ENCODE results near the gene ART3. TPM values are rescaled to one million over a fixed set of nuclear protein-coding genes. Genes with fewer than 3 reads are reported as not detected.
"Not testable (repeated sequence)": the region's sequence is repeated elsewhere in the genome, so short reads cannot be mapped to it uniquely, and the experiment has no call there.

ART3 gene
- total RNA-seq, 4 donors from 2014 or later = 55.2 to 91.0 (median 83.4) TPM

DNA sequence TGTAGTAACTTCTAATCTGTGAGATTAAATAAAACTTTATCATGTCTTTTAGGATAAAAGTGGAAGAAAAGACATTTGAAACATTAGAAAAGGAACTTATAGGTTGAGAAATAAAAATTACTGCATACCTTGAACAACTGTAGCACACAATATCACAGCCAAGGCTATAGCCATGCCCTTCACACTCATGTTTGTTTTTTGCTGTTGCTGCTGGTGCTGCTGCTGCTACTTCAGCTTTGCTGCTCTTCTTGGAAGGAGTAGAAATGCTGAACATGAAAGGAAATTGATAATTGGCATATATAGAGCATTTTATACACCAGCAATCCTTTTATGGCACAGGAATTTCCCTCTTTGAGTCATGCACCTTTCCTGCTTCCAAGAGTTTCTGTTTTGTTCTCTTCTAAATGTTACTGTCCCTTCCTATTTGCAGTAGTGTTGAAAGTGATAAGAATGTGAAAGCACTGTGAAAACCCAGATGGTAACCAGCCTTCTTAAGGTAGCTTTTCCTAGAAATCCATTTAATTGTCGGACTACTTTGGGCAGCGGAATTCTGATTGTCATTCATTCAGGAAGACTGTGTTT is 38.6 kb upstream of the ART3 start, which contains the start of gene CXCL11:
CXCL11 (minus strand) TSS at position 272 of the 582 bp plus-strand sequence; CDS start at position 189, 83 bp downstream.
- Histone ChIP-seq H3K4me1 (no peaks in the 10 kb centered on the region), H3K27me3 (no peaks in the 10 kb centered on the region), H3K9me3 (no peaks in the 10 kb centered on the region), H3K27ac (no peak within 1 kb of the TSS), H3K36me3 (no peaks in the 10 kb centered on the region), H3K4me3 (no peak within 1 kb of the TSS)
- ATAC-seq (no peak), DNase-seq (no peak)
- intact Hi-C loops (cut with DNase I; ENCODE audit: low total_unique reads) (no loop called here), in situ Hi-C loops (cut with MboI; ENCODE audit: low sequenced_read_pairs in 4 of 4) (no loop called here)
- TF ChIP-seq, protein P1, sequence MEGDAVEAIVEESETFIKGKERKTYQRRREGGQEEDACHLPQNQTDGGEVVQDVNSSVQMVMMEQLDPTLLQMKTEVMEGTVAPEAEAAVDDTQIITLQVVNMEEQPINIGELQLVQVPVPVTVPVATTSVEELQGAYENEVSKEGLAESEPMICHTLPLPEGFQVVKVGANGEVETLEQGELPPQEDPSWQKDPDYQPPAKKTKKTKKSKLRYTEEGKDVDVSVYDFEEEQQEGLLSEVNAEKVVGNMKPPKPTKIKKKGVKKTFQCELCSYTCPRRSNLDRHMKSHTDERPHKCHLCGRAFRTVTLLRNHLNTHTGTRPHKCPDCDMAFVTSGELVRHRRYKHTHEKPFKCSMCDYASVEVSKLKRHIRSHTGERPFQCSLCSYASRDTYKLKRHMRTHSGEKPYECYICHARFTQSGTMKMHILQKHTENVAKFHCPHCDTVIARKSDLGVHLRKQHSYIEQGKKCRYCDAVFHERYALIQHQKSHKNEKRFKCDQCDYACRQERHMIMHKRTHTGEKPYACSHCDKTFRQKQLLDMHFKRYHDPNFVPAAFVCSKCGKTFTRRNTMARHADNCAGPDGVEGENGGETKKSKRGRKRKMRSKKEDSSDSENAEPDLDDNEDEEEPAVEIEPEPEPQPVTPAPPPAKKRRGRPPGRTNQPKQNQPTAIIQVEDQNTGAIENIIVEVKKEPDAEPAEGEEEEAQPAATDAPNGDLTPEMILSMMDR (IDR thresholded peaks at IDR 0.05 in 4 of 5, conservative IDR thresholded peaks at IDR 0.05 in 1 of 5) = no peak
- TF ChIP-seq POLR2A (IDR thresholded peaks at IDR 0.05) = no peak

DNA sequence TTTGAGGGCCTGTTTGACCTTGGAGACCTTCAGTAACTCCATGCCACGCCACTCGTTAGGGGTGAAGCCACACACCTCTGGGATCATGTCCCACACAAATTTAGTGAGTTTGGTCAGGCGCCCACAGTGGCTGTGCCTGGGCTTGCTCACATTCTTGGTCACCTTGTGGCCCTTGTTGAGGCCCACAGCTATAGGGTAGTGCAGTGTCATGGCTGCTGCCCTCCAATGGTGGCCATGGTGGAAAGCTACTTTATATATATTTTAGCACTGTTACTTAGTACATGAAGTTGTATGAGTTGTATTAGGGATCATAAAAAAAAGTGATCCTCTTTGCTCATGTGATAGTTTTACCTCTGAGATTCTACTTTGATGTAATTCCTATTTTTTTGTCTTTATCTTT is 37.7 kb upstream of the ART3 start:
- Histone ChIP-seq H3K27me3 (no peaks in the 10 kb centered on the region), H3K4me1 (no peaks in the 10 kb centered on the region), H3K9me3 (no peaks in the 10 kb centered on the region), H3K36me3 (no peaks in the 10 kb centered on the region), H3K27ac (no peak overlapping the region), H3K4me3 (no peak overlapping the region)
- no peak for TF ChIP-seq POLR2A (IDR thresholded peaks at IDR 0.05)
- TF ChIP-seq, protein P1 (IDR thresholded peaks at IDR 0.05 in 4 of 5, conservative IDR thresholded peaks at IDR 0.05 in 1 of 5) = no peak
- intact Hi-C loops (cut with DNase I; ENCODE audit: low total_unique reads) = no loop called here
- ATAC-seq = no peak
- in situ Hi-C loops (cut with MboI; ENCODE audit: low sequenced_read_pairs in 4 of 4) = no loop called here
- no peak for DNase-seq

GRCh38 chr4:76042241-76042998 is 32.1 kb upstream of the ART3 start:
- H3K4me3 ChIP-seq; DNase-seq; H3K27ac ChIP-seq; H3K9me3 ChIP-seq; H3K4me1 ChIP-seq; in situ Hi-C loops (cut with MboI; ENCODE audit: low sequenced_read_pairs in 4 of 4); H3K36me3 ChIP-seq; intact Hi-C loops (cut with DNase I; ENCODE audit: low total_unique reads); ATAC-seq; H3K27me3 ChIP-seq: not testable (repeated sequence)

- in situ Hi-C loops (cut with MboI; ENCODE audit: low sequenced_read_pairs in 4 of 4); H3K27ac ChIP-seq; ATAC-seq; DNase-seq; H3K4me1 ChIP-seq; H3K36me3 ChIP-seq; H3K9me3 ChIP-seq; intact Hi-C loops (cut with DNase I; ENCODE audit: low total_unique reads); H3K27me3 ChIP-seq; H3K4me3 ChIP-seq: not testable (repeated sequence)
These were observed 31.2 kb upstream of the ART3 start for GRCh38 chr4:76043306-76043705.

GRCh38 chr4:76044686-76045085 is 29.8 kb upstream of the ART3 start:
- H3K36me3 ChIP-seq; in situ Hi-C loops (cut with MboI; ENCODE audit: low sequenced_read_pairs in 4 of 4); ATAC-seq; intact Hi-C loops (cut with DNase I; ENCODE audit: low total_unique reads); H3K27ac ChIP-seq; H3K9me3 ChIP-seq; H3K4me1 ChIP-seq; H3K27me3 ChIP-seq; H3K4me3 ChIP-seq; DNase-seq: not testable (repeated sequence)

DNA sequence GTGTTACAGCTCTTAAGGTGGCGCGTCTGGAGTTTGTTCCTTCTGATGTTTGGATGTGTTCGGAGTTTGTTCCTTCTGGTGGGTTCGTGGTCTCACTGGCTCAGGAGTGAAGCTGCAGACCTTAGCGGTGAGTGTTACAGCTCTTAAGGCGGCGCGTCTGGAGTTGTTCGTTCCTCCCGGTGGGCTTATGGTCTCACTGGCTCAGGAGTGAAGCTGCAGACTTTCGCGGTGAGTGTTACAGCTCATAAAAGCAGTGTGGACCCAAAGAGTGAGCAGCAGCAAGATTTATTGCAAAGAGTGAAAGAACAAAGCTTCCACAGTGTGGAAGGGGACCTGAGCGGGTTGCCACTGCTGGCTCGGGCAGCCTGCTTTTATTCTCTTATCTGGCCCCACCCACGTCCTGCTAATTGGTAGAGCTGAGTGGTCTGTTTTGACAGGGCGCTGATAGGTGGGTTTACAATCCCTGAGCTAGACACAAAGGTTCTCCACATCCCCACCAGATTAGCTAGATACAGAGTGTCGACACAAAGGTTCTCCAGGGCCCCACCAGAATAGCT is 24.6 kb upstream of the ART3 start:
- intact Hi-C loops (cut with DNase I; ENCODE audit: low total_unique reads); H3K27me3 ChIP-seq; DNase-seq; H3K27ac ChIP-seq; H3K4me3 ChIP-seq; in situ Hi-C loops (cut with MboI; ENCODE audit: low sequenced_read_pairs in 4 of 4); H3K9me3 ChIP-seq; ATAC-seq; H3K4me1 ChIP-seq; H3K36me3 ChIP-seq: not testable (repeated sequence)

DNA sequence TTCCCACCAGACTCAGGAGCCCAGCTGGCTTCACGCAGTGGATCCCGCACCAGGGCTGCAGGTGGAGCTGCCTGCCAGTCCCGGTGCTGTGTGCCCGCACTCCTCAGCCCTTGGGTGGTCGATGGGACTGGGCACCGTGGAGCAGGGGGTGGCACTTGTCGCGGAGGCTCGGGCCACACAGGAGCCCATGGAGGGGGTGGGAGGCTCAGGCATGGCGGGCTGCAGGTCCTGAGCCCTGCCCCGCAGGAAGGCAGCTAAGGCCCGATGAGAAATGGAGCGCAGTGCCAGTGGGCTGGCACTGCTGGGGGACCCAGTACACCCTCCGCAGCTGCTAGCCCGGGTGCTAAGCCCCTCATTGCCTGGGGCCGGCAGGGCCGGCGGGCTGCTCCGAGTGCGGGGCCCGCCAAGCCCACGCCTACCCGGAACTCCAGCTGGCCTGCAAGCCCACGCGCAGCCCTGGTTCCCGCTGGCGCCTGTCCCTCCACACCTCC is 23.9 kb upstream of the ART3 start:
- H3K4me3 ChIP-seq; ATAC-seq; H3K27ac ChIP-seq; DNase-seq; H3K4me1 ChIP-seq; H3K9me3 ChIP-seq; H3K36me3 ChIP-seq; H3K27me3 ChIP-seq; intact Hi-C loops (cut with DNase I; ENCODE audit: low total_unique reads); in situ Hi-C loops (cut with MboI; ENCODE audit: low sequenced_read_pairs in 4 of 4): not testable (repeated sequence)
